ENCODE results near the gene PRRG1.

GRCh38 chrX:37488323-37488722, 139.2 kb downstream of the PRRG1 start:
- TF ChIP-seq POLR2A (IDR thresholded peaks at IDR 0.05) = no peak
- no peak for TF ChIP-seq CTCF (IDR thresholded peaks at IDR 0.05)

Measured in ovary (tissue), 3 donors.